CD4-positive, alpha-beta T cell treated with Interleukin-1 beta for 1 hour (primary cell): Measurements from ENCODE around the gene NDUFA12.

ENCODE experiments used
- DNase-seq, 2 donors: peaks; one replicate each; pipeline ENCODE4 v3.0.0-alpha.2; 2020 to 2022

The NDUFA12 gene

GRCh38 chr12:94979941-94980340, 23.6 kb downstream of the NDUFA12 start:
- no peak for DNase-seq

- DNase-seq: no peak
Measured at GRCh38 chr12:94977766-94978468, 25.6 kb downstream of the NDUFA12 start.

GRCh38 chr12:94973221-94973620, 30.3 kb downstream of the NDUFA12 start:
- no peak for DNase-seq

GRCh38 chr12:94972795-94973194, 30.7 kb downstream of the NDUFA12 start:
- DNase-seq: no peak

- DNase-seq: no peak
Measured at GRCh38 chr12:94971923-94972322, 31.6 kb downstream of the NDUFA12 start.

- no peak for DNase-seq
Measured at GRCh38 chr12:94970560-94970959, 32.9 kb downstream of the NDUFA12 start.

GRCh38 chr12:94969424-94969823, 34.1 kb downstream of the NDUFA12 start:
- no peak for DNase-seq

GRCh38 chr12:94965982-94966630, 37.4 kb downstream of the NDUFA12 start:
- DNase-seq: no peak

GRCh38 chr12:94963649-94964048, 39.8 kb downstream of the NDUFA12 start:
- DNase-seq: no peak

GRCh38 chr12:94962670-94963069, 40.8 kb downstream of the NDUFA12 start:
- no peak for DNase-seq

- no peak for DNase-seq
Measured at GRCh38 chr12:94961911-94962310, 41.6 kb downstream of the NDUFA12 start.

- DNase-seq: no peak
Measured at GRCh38 chr12:94961256-94961824, 42.2 kb downstream of the NDUFA12 start.

- no peak for DNase-seq
Measured at GRCh38 chr12:94957006-94957405, 46.5 kb downstream of the NDUFA12 start.

- DNase-seq: no peak
Measured at GRCh38 chr12:94954948-94955592, 48.4 kb downstream of the NDUFA12 start.

GRCh38 chr12:94954029-94954685, 49.3 kb downstream of the NDUFA12 start:
- DNase-seq: no peak

GRCh38 chr12:94952325-94952724, 51.2 kb downstream of the NDUFA12 start:
- DNase-seq: no peak

GRCh38 chr12:94951071-94951934, 52.2 kb downstream of the NDUFA12 start:
- no peak for DNase-seq

- DNase-seq: no peak
Measured at GRCh38 chr12:94948232-94948810, 55.2 kb downstream of the NDUFA12 start.

- DNase-seq: peak in 1 of 2 donors; percentile 8
Measured at GRCh38 chr12:94942663-94943062, 60.8 kb downstream of the NDUFA12 start.

- DNase-seq: peak; percentile 58 to 63
Measured at GRCh38 chr12:94941440-94941862, 62.0 kb downstream of the NDUFA12 start.

GRCh38 chr12:94940771-94941170, 62.7 kb downstream of the NDUFA12 start:
- DNase-seq: no peak

GRCh38 chr12:94938583-94938982, 64.9 kb downstream of the NDUFA12 start:
- no peak for DNase-seq
